Peyer's patch (tissue), 4 donors: ENCODE measurements around the gene TRIM8.
A peak's percentile ranks its signal among the peaks of the same experiment; 100 is the strongest.

Experiments
- POLR2A ChIP-seq, 2 donors: fragments of 450-650 bp; IDR thresholded peaks; one replicate each; pipeline ENCODE4 v1.5.1; 2017; ENCODE audit warnings: antibody characterized with exemption in 2 of 2, mild to moderate bottlenecking in 2 of 2, moderate library complexity in 2 of 2
- TF ChIP-seq, protein P1 (sequence below), 6 experiments: fragments of 450-650 bp in 4 of 6; fragments of 200-600 bp in 2 of 6; sonication (generic) in 1 of 6; IDR thresholded peaks; one replicate each; pipeline ENCODE4 v1.5.1; 2017 to 2019; ENCODE audit warnings: antibody characterized with exemption in 6 of 6, mild to moderate bottlenecking in 3 of 6, moderate library complexity in 1 of 6

DNA sequence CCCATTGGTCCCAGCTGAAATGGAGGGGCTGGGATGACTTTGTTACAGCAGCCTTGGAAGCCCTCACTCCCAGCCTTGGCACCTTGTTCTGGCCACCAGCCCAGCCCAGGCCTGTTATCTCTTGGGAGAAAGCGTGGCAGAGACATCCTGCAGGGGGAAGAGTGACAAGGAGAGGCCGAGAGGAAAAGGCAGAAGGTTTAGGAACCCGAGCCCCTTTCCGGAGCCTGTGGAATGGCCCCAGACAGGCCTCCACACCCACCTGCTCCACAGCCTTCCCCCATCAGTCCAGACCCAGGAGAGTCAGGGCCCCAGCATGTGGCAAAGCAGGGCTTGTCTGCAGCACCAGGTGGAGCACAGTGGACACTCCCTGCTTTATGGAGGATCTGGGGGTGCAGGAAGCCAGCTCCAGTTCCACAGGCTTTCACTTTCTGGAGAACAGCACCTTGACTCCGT is 24.1 kb upstream of the TRIM8 start:
- TF ChIP-seq, protein P1, sequence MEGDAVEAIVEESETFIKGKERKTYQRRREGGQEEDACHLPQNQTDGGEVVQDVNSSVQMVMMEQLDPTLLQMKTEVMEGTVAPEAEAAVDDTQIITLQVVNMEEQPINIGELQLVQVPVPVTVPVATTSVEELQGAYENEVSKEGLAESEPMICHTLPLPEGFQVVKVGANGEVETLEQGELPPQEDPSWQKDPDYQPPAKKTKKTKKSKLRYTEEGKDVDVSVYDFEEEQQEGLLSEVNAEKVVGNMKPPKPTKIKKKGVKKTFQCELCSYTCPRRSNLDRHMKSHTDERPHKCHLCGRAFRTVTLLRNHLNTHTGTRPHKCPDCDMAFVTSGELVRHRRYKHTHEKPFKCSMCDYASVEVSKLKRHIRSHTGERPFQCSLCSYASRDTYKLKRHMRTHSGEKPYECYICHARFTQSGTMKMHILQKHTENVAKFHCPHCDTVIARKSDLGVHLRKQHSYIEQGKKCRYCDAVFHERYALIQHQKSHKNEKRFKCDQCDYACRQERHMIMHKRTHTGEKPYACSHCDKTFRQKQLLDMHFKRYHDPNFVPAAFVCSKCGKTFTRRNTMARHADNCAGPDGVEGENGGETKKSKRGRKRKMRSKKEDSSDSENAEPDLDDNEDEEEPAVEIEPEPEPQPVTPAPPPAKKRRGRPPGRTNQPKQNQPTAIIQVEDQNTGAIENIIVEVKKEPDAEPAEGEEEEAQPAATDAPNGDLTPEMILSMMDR (IDR thresholded peaks at IDR 0.05), result peak in 1 of 6 experiments; percentile 18
- TF ChIP-seq POLR2A (IDR thresholded peaks at IDR 0.05), result no peak
